Stimulated activated memory B cell treated with anti-CD40 and anti-IgM and Interleukin-4, amounts not matched to agents 10 μg/mL and 1 μg/mL and 100 μg/mL, for 72 hours (primary cell): ENCODE results near the gene IFNL4.
"Not testable (repeated sequence)": the region's sequence is repeated elsewhere in the genome, so short reads cannot be mapped to it uniquely, and the experiment has no call there.

Source experiments
- ATAC-seq: fragments of 150-1000 bp; cut with Tn5 transposase; 2 replicates; pipeline ENCODE4 v1.10.0; 2021
- H3K27ac Mint-ChIP-seq: one replicate; pipeline ENCODE4 v1.8.0; 2022; ENCODE audit warnings: mild to moderate bottlenecking, mixed read lengths
- H3K27me3 Mint-ChIP-seq: one replicate; pipeline ENCODE4 v1.8.0; 2022; ENCODE audit warnings: mixed read lengths
- H3K36me3 Mint-ChIP-seq: one replicate; pipeline ENCODE4 v1.8.0; 2022; ENCODE audit warnings: mixed read lengths
- H3K4me1 Mint-ChIP-seq: one replicate; pipeline ENCODE4 v1.8.0; 2022; ENCODE audit warnings: mixed read lengths
- H3K4me3 Mint-ChIP-seq: one replicate; pipeline ENCODE4 v1.8.0; 2022; ENCODE audit warnings: mild to moderate bottlenecking, moderate library complexity, mixed read lengths
- H3K9me3 Mint-ChIP-seq: one replicate; pipeline ENCODE4 v1.8.0; 2022; ENCODE audit warnings: mixed read lengths

The IFNL4 gene

DNA sequence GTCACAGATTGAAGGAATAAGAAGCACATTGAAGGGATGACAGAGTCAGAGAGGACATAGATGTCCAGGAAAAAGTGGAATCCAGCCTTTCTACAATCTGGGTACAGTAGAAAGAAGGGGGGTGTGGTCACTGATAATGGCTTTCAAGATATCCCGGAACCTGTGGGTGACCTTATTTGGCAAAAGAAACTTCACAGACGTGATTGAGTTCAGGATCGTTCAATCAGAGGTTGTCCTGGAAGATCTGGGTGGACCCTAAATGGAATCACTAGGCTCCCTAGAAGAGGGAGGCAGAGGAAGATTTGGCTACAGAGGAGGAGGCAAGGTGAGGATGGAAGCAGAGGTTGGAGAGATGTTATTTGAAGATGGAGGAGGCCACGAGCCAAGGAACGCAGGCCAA lies 31.6 kb downstream of the IFNL4 start:
- Mint-ChIP-seq H3K27ac (no peak overlapping the region), H3K27me3 (peaks cover 54% of the 10 kb centered on the region), H3K4me3 (no peak overlapping the region), H3K4me1 (no peaks in the 10 kb centered on the region), H3K9me3 (peaks cover 6% of the 10 kb centered on the region), H3K36me3 (peaks cover 6% of the 10 kb centered on the region)
- ATAC-seq = no peak

DNA sequence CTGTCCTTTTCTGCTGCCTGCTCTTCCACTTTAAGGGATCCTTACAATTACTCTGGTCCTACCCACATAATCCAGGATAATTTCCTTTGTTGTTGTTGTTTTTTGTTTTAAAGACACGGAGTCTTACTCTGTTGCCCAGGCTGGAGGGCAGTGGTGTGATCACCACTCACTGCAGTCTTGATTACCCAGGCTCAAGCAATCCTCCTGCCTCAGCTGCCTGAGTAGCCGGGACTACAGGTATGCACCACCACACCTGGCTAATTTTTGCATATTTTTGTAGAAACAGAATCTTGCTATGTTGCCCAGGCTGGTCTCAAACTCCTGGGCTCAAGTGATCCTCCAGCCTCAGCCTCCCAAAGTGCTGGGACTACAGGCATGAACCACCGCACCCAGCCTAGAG lies 33.3 kb downstream of the IFNL4 start:
- H3K9me3 Mint-ChIP-seq, H3K4me1 Mint-ChIP-seq, H3K27ac Mint-ChIP-seq, ATAC-seq, H3K4me3 Mint-ChIP-seq, H3K36me3 Mint-ChIP-seq: not testable (repeated sequence)
- peaks cover 47% of the 10 kb centered on the region for H3K27me3 Mint-ChIP-seq

DNA sequence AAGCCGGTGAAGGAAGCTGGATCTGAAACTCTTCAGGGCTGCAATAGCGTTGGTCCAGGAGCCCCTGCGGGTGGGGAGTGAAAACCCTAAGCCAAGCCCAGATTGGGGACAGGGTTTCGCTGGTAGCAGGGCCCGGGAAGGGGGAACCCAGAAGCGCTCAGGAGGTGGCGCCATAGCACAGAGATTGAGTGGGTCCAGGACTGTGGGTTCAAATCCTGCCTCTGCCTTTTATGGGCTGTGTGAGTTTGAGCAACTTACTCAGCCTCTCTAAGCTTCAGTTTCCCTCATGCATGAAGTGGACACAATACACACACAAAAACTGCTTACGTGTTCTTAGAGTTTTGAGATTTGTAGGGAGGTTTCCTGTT lies 36.3 kb downstream of the IFNL4 start:
- Mint-ChIP-seq H3K4me1 (no peaks in the 10 kb centered on the region), H3K9me3 (peaks cover 5% of the 10 kb centered on the region), H3K36me3 (peaks cover 5% of the 10 kb centered on the region), H3K4me3 (no peak overlapping the region), H3K27me3 (peaks cover 28% of the 10 kb centered on the region), H3K27ac (no peak overlapping the region)
- ATAC-seq = peak; percentile 27

DNA sequence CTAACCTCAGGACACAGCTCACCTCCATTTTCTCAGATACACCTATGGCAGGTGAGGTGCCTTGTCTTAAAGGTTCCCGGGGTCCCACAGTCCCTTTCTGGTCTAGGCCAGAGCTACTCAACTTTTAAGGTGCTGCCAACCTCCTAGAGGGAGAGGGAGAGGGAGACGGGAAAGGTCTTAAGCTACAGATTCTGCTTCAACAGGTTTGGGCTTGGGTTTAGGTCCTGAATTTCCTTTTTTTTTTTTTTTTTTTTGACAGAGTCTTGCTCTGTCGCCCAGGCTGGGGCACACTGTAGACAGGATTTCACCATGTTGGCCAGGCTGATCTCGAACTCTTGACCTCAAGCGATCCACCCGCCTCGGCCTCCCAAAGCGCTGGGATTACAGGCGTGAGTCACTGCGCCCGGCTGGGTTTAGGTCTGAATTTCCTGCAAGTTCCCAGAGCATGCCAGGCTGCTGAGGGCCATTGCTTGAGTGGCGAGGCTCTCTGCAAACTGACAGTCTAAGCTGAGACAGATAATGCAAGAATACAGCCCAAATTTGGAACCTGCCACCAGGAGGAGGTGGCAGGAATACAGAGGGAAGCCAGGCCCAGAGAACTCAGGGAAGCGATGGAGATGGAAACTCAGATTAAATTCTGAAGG lies 36.8 kb downstream of the IFNL4 start:
- H3K27me3 Mint-ChIP-seq = peaks cover 23% of the 10 kb centered on the region
- H3K9me3 Mint-ChIP-seq = peaks cover under 1% of the 10 kb centered on the region
- no peak for ATAC-seq
- H3K27ac Mint-ChIP-seq = no peak overlapping the region
- no peak overlapping the region for H3K4me3 Mint-ChIP-seq
- H3K36me3 Mint-ChIP-seq = no peaks in the 10 kb centered on the region
- no peaks in the 10 kb centered on the region for H3K4me1 Mint-ChIP-seq

DNA sequence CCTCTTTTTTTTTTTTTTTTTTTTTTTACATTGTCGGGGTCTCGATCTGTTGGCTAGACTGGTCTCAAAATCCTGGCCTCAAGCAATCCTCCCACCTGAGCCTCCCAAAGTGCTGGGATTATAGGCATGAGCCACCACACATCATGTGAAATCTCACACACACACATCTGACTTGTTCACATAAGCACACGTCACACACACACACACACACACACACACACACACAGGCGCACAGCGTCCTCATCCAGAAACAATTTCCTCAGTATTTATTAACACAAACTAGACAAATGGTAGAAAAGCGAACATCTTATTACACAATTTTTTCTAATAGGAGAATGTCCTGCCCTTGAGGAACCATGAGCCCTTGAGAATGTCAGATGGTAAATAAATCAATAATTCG lies 39.5 kb downstream of the IFNL4 start:
- H3K36me3 Mint-ChIP-seq = no peaks in the 10 kb centered on the region

GRCh38 chr19:39208175-39208795 lies 40.4 kb downstream of the IFNL4 start:
- no peak overlapping the region for H3K27ac Mint-ChIP-seq
- no peak for ATAC-seq
- peaks cover 34% of the 10 kb centered on the region for H3K27me3 Mint-ChIP-seq
- H3K4me3 Mint-ChIP-seq = no peak overlapping the region
- no peaks in the 10 kb centered on the region for H3K4me1 Mint-ChIP-seq
- no peaks in the 10 kb centered on the region for H3K9me3 Mint-ChIP-seq
- no peaks in the 10 kb centered on the region for H3K36me3 Mint-ChIP-seq

More for the DNA sequence above, 39.5 kb downstream of the IFNL4 start:
- Mint-ChIP-seq H3K27ac (no peak overlapping the region), H3K4me3 (no peak overlapping the region), H3K27me3 (peaks cover 34% of the 10 kb centered on the region), H3K4me1 (no peaks in the 10 kb centered on the region), H3K9me3 (no peaks in the 10 kb centered on the region)
- ATAC-seq = no peak

DNA sequence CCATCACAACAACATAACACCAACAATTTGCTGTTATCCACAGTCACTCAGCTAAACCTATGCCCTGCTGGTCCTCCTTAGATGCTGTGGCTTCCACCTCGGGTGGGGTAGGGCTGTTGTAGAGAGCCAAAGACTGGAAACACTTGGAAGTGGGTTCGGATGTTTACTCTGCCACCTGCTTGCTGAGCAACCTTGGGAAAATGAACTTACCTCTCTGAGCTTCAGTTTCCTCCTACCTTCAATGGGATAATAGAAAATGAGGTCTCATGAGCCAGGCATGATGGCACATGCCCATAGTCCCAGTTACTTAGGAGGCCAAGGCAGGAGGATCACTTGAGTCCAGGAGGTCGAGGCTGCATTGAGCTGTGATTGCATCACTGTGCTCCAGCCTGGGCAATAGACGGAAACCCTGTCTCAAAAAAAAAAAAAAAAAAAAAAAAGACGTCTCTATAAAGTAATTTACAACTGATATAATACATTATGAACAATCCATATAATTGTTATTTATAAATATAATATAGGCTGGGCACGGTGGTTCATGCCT lies 41.3 kb downstream of the IFNL4 start:
- Mint-ChIP-seq H3K4me3 (no peak overlapping the region), H3K36me3 (no peaks in the 10 kb centered on the region), H3K27ac (no peak overlapping the region), H3K27me3 (peaks cover 43% of the 10 kb centered on the region), H3K4me1 (no peaks in the 10 kb centered on the region), H3K9me3 (no peaks in the 10 kb centered on the region)
- ATAC-seq = no peak

DNA sequence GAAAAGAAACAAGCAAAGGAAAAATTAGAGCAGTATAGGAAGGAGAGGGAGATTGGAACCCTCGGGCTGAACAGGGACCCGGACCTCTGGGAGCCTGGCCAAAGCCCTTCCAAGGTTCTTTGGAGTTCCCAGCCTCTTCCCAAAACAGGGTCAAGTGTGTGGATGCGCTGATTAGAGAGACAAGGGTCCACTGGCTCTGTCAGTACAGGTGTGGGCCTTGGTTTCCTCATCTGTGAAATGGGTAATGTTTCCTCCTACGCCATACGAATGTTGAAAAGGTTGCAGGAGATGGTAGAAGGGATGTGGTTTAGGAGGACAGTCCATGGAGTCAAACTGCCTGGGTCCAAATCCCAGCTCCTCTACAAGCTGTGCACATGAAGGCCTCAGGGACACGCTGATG lies 42.5 kb downstream of the IFNL4 start:
- Mint-ChIP-seq H3K9me3 (no peaks in the 10 kb centered on the region), H3K4me1 (no peaks in the 10 kb centered on the region), H3K27ac (no peak overlapping the region), H3K36me3 (no peaks in the 10 kb centered on the region), H3K27me3 (peaks cover 54% of the 10 kb centered on the region), H3K4me3 (no peak overlapping the region)
- ATAC-seq = no peak

DNA sequence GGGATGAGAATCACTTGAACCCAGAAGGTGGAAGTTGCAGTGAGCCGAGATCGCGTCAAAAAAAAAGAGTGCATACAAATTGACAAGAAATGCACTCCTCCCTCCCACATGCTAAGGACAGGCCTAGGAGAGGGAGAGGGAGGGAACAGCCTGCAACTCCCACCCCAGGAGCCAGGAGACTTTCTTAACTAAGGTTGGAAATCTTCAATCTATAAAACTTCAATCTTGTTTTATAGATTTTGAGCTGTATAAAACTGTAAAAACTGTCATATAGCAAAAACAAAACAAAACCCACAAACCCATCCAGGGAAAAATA lies 43.2 kb downstream of the IFNL4 start:
- Mint-ChIP-seq H3K27me3 (peaks cover 61% of the 10 kb centered on the region), H3K9me3 (no peaks in the 10 kb centered on the region), H3K4me1 (no peaks in the 10 kb centered on the region), H3K36me3 (no peaks in the 10 kb centered on the region), H3K27ac (no peak overlapping the region), H3K4me3 (no peak overlapping the region)
- ATAC-seq = no peak

- no peak within 1 kb of the TSS for H3K4me3 Mint-ChIP-seq
- ATAC-seq = no peak
- H3K4me1 Mint-ChIP-seq = no peaks in the 10 kb centered on the region
- no peak within 1 kb of the TSS for H3K27ac Mint-ChIP-seq
- no peaks in the 10 kb centered on the region for H3K36me3 Mint-ChIP-seq
- no peaks in the 10 kb centered on the region for H3K9me3 Mint-ChIP-seq
- peaks cover 79% of the 10 kb centered on the region for H3K27me3 Mint-ChIP-seq
Measured at GRCh38 chr19:39203372-39204341, 45.0 kb downstream of the IFNL4 start, which contains the start of gene SYCN. Gene SYCN (minus strand): TSS chr19:39204263. CDS start chr19:39204254, 9 bp downstream.

- H3K9me3 Mint-ChIP-seq = no peaks in the 10 kb centered on the region
- H3K27ac Mint-ChIP-seq = no peak overlapping the region
- no peaks in the 10 kb centered on the region for H3K36me3 Mint-ChIP-seq
- no peak for ATAC-seq
- H3K4me3 Mint-ChIP-seq = no peak overlapping the region
- peaks cover under 1% of the 10 kb centered on the region for H3K4me1 Mint-ChIP-seq
- peaks cover 85% of the 10 kb centered on the region for H3K27me3 Mint-ChIP-seq
Measured at GRCh38 chr19:39202998-39203355, 45.7 kb downstream of the IFNL4 start.

DNA sequence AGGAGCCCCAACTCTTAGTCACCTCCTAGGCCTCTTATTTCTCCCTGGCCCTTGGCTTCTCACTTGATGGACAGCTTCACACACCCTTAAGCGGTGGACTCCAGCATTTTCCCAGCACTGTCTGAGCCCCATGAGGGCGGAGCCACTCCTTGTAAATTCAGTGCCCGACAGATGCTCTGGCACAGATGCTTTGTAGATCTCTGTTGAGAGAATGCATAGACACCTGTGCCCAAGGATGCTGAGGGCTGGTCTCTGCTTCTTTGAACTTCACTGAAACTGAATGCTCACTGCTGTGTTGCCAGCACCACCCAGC lies 47.9 kb downstream of the IFNL4 start:
- Mint-ChIP-seq H3K36me3 (no peaks in the 10 kb centered on the region), H3K4me3 (no peak overlapping the region), H3K9me3 (no peaks in the 10 kb centered on the region), H3K27ac (no peak overlapping the region), H3K27me3 (peaks cover 96% of the 10 kb centered on the region), H3K4me1 (peaks cover 18% of the 10 kb centered on the region)
- ATAC-seq = no peak

GRCh38 chr19:39200066-39200802 lies 48.4 kb downstream of the IFNL4 start:
- H3K4me3 Mint-ChIP-seq = no peak overlapping the region
- ATAC-seq = no peak

GRCh38 chr19:39199025-39199424 lies 49.6 kb downstream of the IFNL4 start:
- Mint-ChIP-seq H3K27ac (no peak overlapping the region), H3K9me3 (no peaks in the 10 kb centered on the region), H3K36me3 (no peaks in the 10 kb centered on the region), H3K4me1 (peaks cover 26% of the 10 kb centered on the region), H3K27me3 (peaks cover 92% of the 10 kb centered on the region), H3K4me3 (no peak overlapping the region)
- no peak for ATAC-seq

More at GRCh38 chr19:39200066-39200802, 48.4 kb downstream of the IFNL4 start:
- Mint-ChIP-seq H3K4me1 (peaks cover 23% of the 10 kb centered on the region), H3K36me3 (no peaks in the 10 kb centered on the region), H3K27ac (no peak overlapping the region), H3K9me3 (no peaks in the 10 kb centered on the region), H3K27me3 (peaks cover 96% of the 10 kb centered on the region)

GRCh38 chr19:39197808-39198207 lies 50.8 kb downstream of the IFNL4 start:
- H3K4me1 Mint-ChIP-seq = peaks cover 26% of the 10 kb centered on the region
- H3K27ac Mint-ChIP-seq = no peak overlapping the region
- no peaks in the 10 kb centered on the region for H3K36me3 Mint-ChIP-seq
- H3K4me3 Mint-ChIP-seq = no peak overlapping the region
- no peak for ATAC-seq
- peaks cover 92% of the 10 kb centered on the region for H3K27me3 Mint-ChIP-seq
- no peaks in the 10 kb centered on the region for H3K9me3 Mint-ChIP-seq
